Spleen (tissue), 7 donors: ENCODE results near the gene WDR62.

Experiments
- POLR2A ChIP-seq, 3 donors: fragments of 450-650 bp; IDR thresholded peaks; one replicate each; pipeline ENCODE4 v1.5.1; 2017; ENCODE audit warnings: antibody characterized with exemption in 3 of 3, mild to moderate bottlenecking in 1 of 3
- POLR2AphosphoS5 ChIP-seq, 3 donors: sonication (generic); formaldehyde crosslinking; IDR thresholded peaks; one replicate each; pipeline ENCODE4 v1.5.1; 2017; ENCODE audit warnings: antibody characterized with exemption in 3 of 3
- TF ChIP-seq, protein P1 (sequence below), 11 experiments: fragments of 200-600 bp in 7 of 11; fragments of 450-650 bp in 4 of 11; sonication (generic) in 4 of 11; IDR thresholded peaks in 8 of 11; conservative IDR thresholded peaks in 3 of 11; 1 replicate in 7 of 11; 2 replicates in 4 of 11; pipeline versions ENCODE4 v1.4.0 to v1.8.0; 2016 to 2021; ENCODE audit warnings: antibody characterized with exemption in 11 of 11, inconsistent platforms in 4 of 11, mild to moderate bottlenecking in 1 of 11
- donor health status: DM: no; HTN: no; CAD: no; lungs with moderate emphysema.
- donor health status: DM: no; HTN: no; CAD: no.
- donor health status: DM: no; HTN: no; CAD: no.

DNA sequence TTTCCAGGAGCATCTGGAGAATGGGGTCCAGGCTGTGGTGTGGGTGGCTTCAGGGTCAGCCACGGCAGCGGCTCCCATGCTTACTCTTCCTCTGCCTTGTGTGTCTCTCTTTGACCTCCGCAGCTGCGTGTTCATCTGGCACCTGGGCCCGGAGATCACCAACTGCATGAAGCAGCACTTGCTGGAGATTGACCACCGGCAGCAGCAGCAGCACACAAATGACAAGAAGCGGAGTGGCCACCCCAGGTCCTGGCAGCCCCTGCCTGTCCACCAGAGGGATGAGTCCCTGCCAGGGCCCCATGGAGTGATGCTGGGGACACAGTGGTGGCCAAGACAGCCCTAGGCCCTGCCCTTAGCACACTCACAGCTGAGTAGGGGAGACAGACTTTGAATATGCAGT, 37.9 kb downstream of the WDR62 start:
- TF ChIP-seq POLR2A (IDR thresholded peaks at IDR 0.05) (no peak), POLR2AphosphoS5 (IDR thresholded peaks at IDR 0.05) (no peak)
- TF ChIP-seq, protein P1, sequence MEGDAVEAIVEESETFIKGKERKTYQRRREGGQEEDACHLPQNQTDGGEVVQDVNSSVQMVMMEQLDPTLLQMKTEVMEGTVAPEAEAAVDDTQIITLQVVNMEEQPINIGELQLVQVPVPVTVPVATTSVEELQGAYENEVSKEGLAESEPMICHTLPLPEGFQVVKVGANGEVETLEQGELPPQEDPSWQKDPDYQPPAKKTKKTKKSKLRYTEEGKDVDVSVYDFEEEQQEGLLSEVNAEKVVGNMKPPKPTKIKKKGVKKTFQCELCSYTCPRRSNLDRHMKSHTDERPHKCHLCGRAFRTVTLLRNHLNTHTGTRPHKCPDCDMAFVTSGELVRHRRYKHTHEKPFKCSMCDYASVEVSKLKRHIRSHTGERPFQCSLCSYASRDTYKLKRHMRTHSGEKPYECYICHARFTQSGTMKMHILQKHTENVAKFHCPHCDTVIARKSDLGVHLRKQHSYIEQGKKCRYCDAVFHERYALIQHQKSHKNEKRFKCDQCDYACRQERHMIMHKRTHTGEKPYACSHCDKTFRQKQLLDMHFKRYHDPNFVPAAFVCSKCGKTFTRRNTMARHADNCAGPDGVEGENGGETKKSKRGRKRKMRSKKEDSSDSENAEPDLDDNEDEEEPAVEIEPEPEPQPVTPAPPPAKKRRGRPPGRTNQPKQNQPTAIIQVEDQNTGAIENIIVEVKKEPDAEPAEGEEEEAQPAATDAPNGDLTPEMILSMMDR (IDR thresholded peaks at IDR 0.05 in 8 of 11, conservative IDR thresholded peaks at IDR 0.05 in 3 of 11): no peak
